Progenitor cell of endocrine pancreas (in vitro differentiated cells): ENCODE data around the gene OLFM1. TPM values are rescaled to one million over a fixed set of nuclear protein-coding genes. Genes with fewer than 3 reads are reported as not detected.

Source experiments
- DNase-seq: peaks from one replicate; pipeline ENCODE4 v3.0.0; 2021; ENCODE audit warnings: low spot score; ENCODE audit not compliant: unreplicated experiment
- H3K27ac Mint-ChIP-seq: 2 replicates; pipeline ENCODE4 v1.8.0; 2021; ENCODE audit warnings: mild to moderate bottlenecking, moderate library complexity, mixed read lengths
- H3K27me3 Mint-ChIP-seq: 2 replicates; pipeline ENCODE4 v1.8.0; 2021; ENCODE audit warnings: mixed read lengths
- H3K36me3 Mint-ChIP-seq: 2 replicates; pipeline ENCODE4 v1.8.0; 2022; ENCODE audit warnings: mixed read lengths; ENCODE audit not compliant: insufficient read depth
- H3K4me1 Mint-ChIP-seq: 2 replicates; pipeline ENCODE4 v1.8.0; 2021; ENCODE audit warnings: low read depth, mixed read lengths
- H3K4me3 Mint-ChIP-seq: 2 replicates; pipeline ENCODE4 v1.8.0; 2021; ENCODE audit warnings: low read depth, mild to moderate bottlenecking, moderate library complexity, mixed read lengths
- H3K9me3 Mint-ChIP-seq: 2 replicates; pipeline ENCODE4 v1.8.0; 2021; ENCODE audit warnings: low read depth, mixed read lengths
- total RNA-seq: library from RNA; stranded (reverse); gene quantifications from 2 replicates; pipeline ENCODE4 v1.2.1, GENCODE V29; 2021
- TF ChIP-seq, protein P1 (sequence below): fragments of 200-600 bp; sonication (generic); IDR thresholded peaks from one replicate; pipeline ENCODE4 v1.5.0; 2021; ENCODE audit warnings: antibody characterized with exemption, mild to moderate bottlenecking; ENCODE audit not compliant: unreplicated experiment

Gene OLFM1
- total RNA-seq, 1 donor from 2014 or later: 1.7 TPM

DNA sequence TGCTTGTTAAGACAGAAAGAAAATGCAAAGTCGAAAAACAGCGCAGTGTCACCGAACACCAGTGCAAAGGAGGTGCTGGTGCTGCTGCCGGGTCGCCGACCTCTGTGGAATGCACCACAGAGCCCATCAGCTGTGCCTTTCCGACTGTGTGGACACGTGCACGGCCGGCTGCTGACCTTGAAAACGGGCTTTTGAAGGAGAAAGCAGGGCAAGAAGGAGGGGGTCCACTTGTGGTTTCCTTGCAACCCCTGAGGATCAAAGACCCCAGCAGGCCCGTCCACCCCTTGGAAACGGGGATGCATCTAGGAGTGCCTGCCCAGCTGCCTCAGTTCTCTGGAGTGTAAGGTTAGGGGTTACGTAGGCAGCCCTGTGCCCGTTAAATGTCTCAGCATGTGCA lies 6.2 kb upstream of the OLFM1 start:
- Mint-ChIP-seq H3K4me3 (no peak overlapping the region), H3K36me3 (no peaks in the 10 kb centered on the region), H3K27ac (no peak overlapping the region), H3K4me1 (peaks cover 9% of the 10 kb centered on the region), H3K9me3 (no peaks in the 10 kb centered on the region), H3K27me3 (peaks cover 78% of the 10 kb centered on the region)
- DNase-seq: no peak
- TF ChIP-seq, protein P1, sequence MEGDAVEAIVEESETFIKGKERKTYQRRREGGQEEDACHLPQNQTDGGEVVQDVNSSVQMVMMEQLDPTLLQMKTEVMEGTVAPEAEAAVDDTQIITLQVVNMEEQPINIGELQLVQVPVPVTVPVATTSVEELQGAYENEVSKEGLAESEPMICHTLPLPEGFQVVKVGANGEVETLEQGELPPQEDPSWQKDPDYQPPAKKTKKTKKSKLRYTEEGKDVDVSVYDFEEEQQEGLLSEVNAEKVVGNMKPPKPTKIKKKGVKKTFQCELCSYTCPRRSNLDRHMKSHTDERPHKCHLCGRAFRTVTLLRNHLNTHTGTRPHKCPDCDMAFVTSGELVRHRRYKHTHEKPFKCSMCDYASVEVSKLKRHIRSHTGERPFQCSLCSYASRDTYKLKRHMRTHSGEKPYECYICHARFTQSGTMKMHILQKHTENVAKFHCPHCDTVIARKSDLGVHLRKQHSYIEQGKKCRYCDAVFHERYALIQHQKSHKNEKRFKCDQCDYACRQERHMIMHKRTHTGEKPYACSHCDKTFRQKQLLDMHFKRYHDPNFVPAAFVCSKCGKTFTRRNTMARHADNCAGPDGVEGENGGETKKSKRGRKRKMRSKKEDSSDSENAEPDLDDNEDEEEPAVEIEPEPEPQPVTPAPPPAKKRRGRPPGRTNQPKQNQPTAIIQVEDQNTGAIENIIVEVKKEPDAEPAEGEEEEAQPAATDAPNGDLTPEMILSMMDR: no peak

DNA sequence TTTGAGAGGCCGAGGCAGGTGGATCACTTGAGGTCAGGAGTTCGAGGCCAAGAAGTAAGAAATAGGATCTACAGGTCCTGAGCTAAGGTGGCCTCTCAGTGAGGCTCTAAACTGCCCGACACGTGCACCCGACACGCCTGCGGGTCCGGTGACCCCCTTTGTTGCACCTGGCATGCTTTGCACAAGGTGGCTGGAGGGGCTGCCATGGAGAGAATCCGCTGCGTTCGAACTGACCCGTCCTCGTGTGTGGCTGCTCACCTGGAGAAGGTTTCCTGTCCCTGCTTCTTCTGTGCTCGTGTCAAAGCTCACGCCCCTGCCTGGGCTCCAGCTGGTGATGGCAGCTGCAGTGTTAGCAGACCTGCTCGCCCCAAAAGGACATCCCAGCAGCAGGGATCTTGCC lies 5.7 kb upstream of the OLFM1 start:
- H3K4me3 Mint-ChIP-seq: no peak overlapping the region
- no peaks in the 10 kb centered on the region for H3K9me3 Mint-ChIP-seq
- TF ChIP-seq, protein P1: no peak
- no peak for DNase-seq
- no peaks in the 10 kb centered on the region for H3K36me3 Mint-ChIP-seq
- peaks cover 77% of the 10 kb centered on the region for H3K27me3 Mint-ChIP-seq
- no peak overlapping the region for H3K27ac Mint-ChIP-seq
- peaks cover 10% of the 10 kb centered on the region for H3K4me1 Mint-ChIP-seq

DNA sequence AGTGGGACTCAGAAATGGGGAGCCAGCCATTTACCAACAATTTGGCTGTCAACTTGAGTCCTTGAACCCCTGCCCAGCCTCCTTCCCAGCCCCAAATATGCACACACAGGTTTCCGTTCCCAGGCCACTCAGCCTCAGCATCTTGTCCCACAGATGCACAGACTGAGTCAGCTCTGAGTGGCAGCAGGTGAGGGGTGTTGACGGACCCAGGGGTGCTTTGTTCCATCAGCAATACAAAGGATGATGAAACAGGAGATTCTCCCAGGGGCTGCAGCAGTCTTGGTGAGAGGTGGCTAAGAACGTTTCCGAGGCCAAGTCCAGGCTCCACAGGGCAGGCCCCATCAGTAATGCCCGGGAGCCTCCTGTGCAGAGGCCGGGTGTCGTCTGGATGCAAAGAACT lies 4.9 kb upstream of the OLFM1 start:
- peaks cover 10% of the 10 kb centered on the region for H3K4me1 Mint-ChIP-seq
- no peaks in the 10 kb centered on the region for H3K36me3 Mint-ChIP-seq
- no peak for DNase-seq
- TF ChIP-seq, protein P1: no peak
- peaks cover 69% of the 10 kb centered on the region for H3K27me3 Mint-ChIP-seq
- no peak overlapping the region for H3K4me3 Mint-ChIP-seq
- H3K27ac Mint-ChIP-seq: no peak overlapping the region
- H3K9me3 Mint-ChIP-seq: no peaks in the 10 kb centered on the region

DNA sequence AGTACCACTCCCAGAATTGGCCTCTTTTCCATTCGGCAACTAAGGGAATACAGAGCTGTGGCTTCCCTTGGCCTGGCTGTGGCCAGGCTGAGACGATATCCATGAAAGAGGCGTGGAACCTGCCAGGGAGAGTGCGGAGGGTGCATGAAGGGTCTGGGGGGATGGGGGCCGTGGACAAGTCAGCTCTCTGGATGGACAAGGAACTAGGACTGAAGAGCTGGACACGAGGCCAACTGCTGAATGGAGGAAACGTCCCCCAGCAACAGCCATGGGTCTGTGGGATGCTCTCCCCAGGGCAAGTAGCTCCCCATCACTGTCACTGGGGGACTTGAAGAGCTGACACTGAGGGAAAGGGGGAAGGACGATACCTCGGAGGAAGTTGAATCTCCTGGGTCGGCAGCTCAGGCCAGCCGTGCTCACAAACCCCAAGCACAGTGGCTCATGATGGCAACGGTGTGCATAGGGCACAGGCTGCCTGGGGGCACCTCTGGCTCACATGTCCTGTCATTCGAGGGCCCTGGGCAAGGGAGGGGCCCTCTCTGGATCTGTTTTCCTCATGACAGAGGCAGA lies 4.1 kb upstream of the OLFM1 start:
- TF ChIP-seq, protein P1: no peak
- DNase-seq: no peak
- Mint-ChIP-seq H3K36me3 (no peaks in the 10 kb centered on the region), H3K4me1 (peaks cover 10% of the 10 kb centered on the region), H3K27me3 (peaks cover 62% of the 10 kb centered on the region), H3K9me3 (no peaks in the 10 kb centered on the region), H3K4me3 (no peak overlapping the region), H3K27ac (no peak overlapping the region)

DNA sequence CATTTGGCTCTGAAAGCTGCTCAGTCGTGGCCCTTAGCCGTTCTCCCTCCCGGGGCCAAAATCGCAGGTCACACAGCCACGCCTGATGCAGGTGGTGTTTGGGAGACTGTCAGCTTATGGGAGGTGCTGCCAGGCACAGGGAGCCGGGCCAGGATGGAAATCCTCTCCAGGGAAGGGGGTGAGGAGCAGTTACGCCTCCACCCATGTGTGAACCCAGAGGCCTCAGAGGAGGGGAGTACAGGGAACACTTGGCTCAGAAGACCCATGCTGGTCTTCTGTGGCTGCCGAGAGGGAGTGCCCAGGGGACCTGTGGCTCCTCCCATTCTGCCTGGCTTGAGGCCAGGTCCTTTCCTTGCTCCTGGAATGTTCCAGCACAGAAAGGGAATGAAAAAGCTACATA lies 3.6 kb upstream of the OLFM1 start:
- Mint-ChIP-seq H3K4me3 (no peak overlapping the region), H3K9me3 (no peaks in the 10 kb centered on the region), H3K27me3 (peaks cover 61% of the 10 kb centered on the region), H3K36me3 (no peaks in the 10 kb centered on the region), H3K4me1 (peaks cover 10% of the 10 kb centered on the region), H3K27ac (no peak overlapping the region)
- TF ChIP-seq, protein P1: no peak
- no peak for DNase-seq
